ENCODE results near the gene INCENP. TPM values are rescaled to one million over a fixed set of nuclear protein-coding genes. Genes with fewer than 3 reads are reported as not detected.

The INCENP gene
- total and polyA plus RNA-seq, 2 of the 13 experiments (the other 11 are each of a cell fraction or from before 2014, with no cell fraction given), result 14.1 to 37.3 TPM

- TF ChIP-seq ZHX1 (CRISPR knock-in tag; IDR thresholded peaks at IDR 0.05; ENCODE audit: low read depth), result no peak
- TF ChIP-seq LBX2 (CRISPR knock-in tag; IDR thresholded peaks at IDR 0.05; ENCODE audit: borderline replicate concordance), result no peak
- TF ChIP-seq FIP1L1 (IDR thresholded peaks at IDR 0.05; ENCODE audit: borderline replicate concordance, insufficient read depth, low read depth, low read length), result no peak
- TF ChIP-seq ZNF354B (CRISPR knock-in tag; IDR thresholded peaks at IDR 0.05), result no peak
- TF ChIP-seq ZNF552 (CRISPR knock-in tag; IDR thresholded peaks at IDR 0.05; ENCODE audit: borderline replicate concordance), result no peak
- TF ChIP-seq SPEN (CRISPR knock-in tag; IDR thresholded peaks at IDR 0.05; ENCODE audit: low read depth), result 0 out of 2 replicates have a peak, but pooled peaks have one; percentile 12
- TF ChIP-seq TFDP1 (CRISPR knock-in tag; IDR thresholded peaks at IDR 0.05; ENCODE audit: borderline replicate concordance), result no peak
- peak; percentile 54; the same call in 1 of the 2 replicates for TF ChIP-seq NRL (CRISPR knock-in tag; IDR thresholded peaks at IDR 0.05; ENCODE audit: borderline replicate concordance)
- TF ChIP-seq ZFP36L2 (CRISPR knock-in tag; IDR thresholded peaks at IDR 0.05), result no peak
- no peak for TF ChIP-seq ZNF24 (IDR thresholded peaks at IDR 0.05)
- no peak for TF ChIP-seq MEIS1 (CRISPR knock-in tag; IDR thresholded peaks at IDR 0.05; ENCODE audit: borderline replicate concordance)
- no peak for TF ChIP-seq POGK (CRISPR knock-in tag; conservative IDR thresholded peaks at IDR 0.05)
- TF ChIP-seq NCOR1 (IDR thresholded peaks at IDR 0.05; ENCODE audit: borderline replicate concordance, low read length), result no peak
- TF ChIP-seq ATF2 (CRISPR knock-in tag; IDR thresholded peaks at IDR 0.05), result no peak
- peak; percentile 51 for TF ChIP-seq ZNF547 (CRISPR knock-in tag; IDR thresholded peaks at IDR 0.05)
- TF ChIP-seq NFRKB (IDR thresholded peaks at IDR 0.05), result no peak
- TF ChIP-seq KDM5A (IDR thresholded peaks at IDR 0.05; ENCODE audit: borderline replicate concordance, low read length), result peak; percentile 56; the same call in 1 of the 2 replicates
- no peak for TF ChIP-seq ZNF3 (CRISPR knock-in tag; IDR thresholded peaks at IDR 0.05)
- TF ChIP-seq TEAD3 (CRISPR knock-in tag; optimal IDR thresholded peaks at IDR 0.05; ENCODE audit: borderline replicate concordance), result no peak
- TF ChIP-seq ZEB1 (IDR thresholded peaks at IDR 0.05; ENCODE audit: insufficient replicate concordance, low read depth), result no peak
- no peak for TF ChIP-seq ARNT (IDR thresholded peaks at IDR 0.05)
- no peak for TF ChIP-seq ARNT2 (CRISPR knock-in tag; IDR thresholded peaks at IDR 0.05; ENCODE audit: low read depth)
Measured at GRCh38 chr11:62124186-62125113, 639 bp downstream of the INCENP start (continued).

Data from HepG2 (cell line).